WTC11 (cell line): ENCODE results near the gene STAG2. TPM values are rescaled to one million over a fixed set of nuclear protein-coding genes. Genes with fewer than 3 reads are reported as not detected.
"Not testable (repeated sequence)": the region's sequence is repeated elsewhere in the genome, so short reads cannot be mapped to it uniquely, and the experiment has no call there.

Source experiments
- ATAC-seq: fragments of 200-7000 bp; cut with Tn5 transposase; 2 replicates; pipeline ENCODE4 v1.10.0; 2021; ENCODE audit warnings: mild to moderate bottlenecking, moderate library complexity
- CTCF ChIA-PET: fragments of 300-600 bp; sonication (Branson Sonifier 250); formaldehyde crosslinking; loops from one replicate; lab custom pipeline; 2021; ENCODE audit warnings: antibody characterized with exemption; lab: Charles Lee
- POLR2A ChIA-PET: fragments of 350-600 bp; sonication (Branson Sonifier 250); formaldehyde crosslinking; loops from one replicate; lab custom pipeline; 2021; ENCODE audit warnings: antibody characterized with exemption; lab: Charles Lee
- DNase-seq: peaks from one replicate; pipeline ENCODE4 v3.0.0; 2021; ENCODE audit warnings: low spot score
- H3K27ac Mint-ChIP-seq: 2 replicates; pipeline ENCODE4 v1.8.0; 2021; ENCODE audit warnings: mixed read lengths
- H3K27me3 Mint-ChIP-seq: 2 replicates; pipeline ENCODE4 v1.8.0; 2021; ENCODE audit warnings: low read depth, mild to moderate bottlenecking, moderate library complexity, mixed read lengths
- H3K36me3 Mint-ChIP-seq: 2 replicates; pipeline ENCODE4 v1.8.0; 2021; ENCODE audit warnings: mixed read lengths
- H3K4me1 Mint-ChIP-seq: 2 replicates; pipeline ENCODE4 v1.8.0; 2022; ENCODE audit warnings: mixed read lengths
- H3K4me3 Mint-ChIP-seq: 2 replicates; pipeline ENCODE4 v1.8.0; 2021; ENCODE audit warnings: mild to moderate bottlenecking, moderate library complexity, mixed read lengths
- H3K9me3 Mint-ChIP-seq: 2 replicates; pipeline ENCODE4 v1.8.0; 2021; ENCODE audit warnings: mixed read lengths
- CREB1 ChIP-seq: sonication (generic); formaldehyde crosslinking; IDR thresholded peaks from 2 replicates; pipeline ENCODE4 v1.8.0; 2023; ENCODE audit warnings: mild to moderate bottlenecking, missing genetic modification reagents
- FOXP1 ChIP-seq: sonication (generic); formaldehyde crosslinking; IDR thresholded peaks from 2 replicates; pipeline ENCODE4 v1.8.0; 2022; ENCODE audit warnings: missing genetic modification reagents, mild to moderate bottlenecking, moderate library complexity, borderline replicate concordance
- GTF2I ChIP-seq: fragments of 250-450 bp; sonication (Bioruptor Pico); conservative IDR thresholded peaks from 2 replicates; pipeline ENCODE4 v1.4.0; 2021; ENCODE audit warnings: mild to moderate bottlenecking
- HMGA2 ChIP-seq: fragments of 250-450 bp; sonication (Bioruptor Pico); IDR thresholded peaks from 2 replicates; pipeline ENCODE4 v1.4.0; 2021; ENCODE audit warnings: mild to moderate bottlenecking, moderate library complexity
- KAT7 ChIP-seq: sonication (generic); formaldehyde crosslinking; IDR thresholded peaks from 2 replicates; pipeline ENCODE4 v1.8.1; 2023; ENCODE audit warnings: missing genetic modification reagents, mild to moderate bottlenecking, borderline replicate concordance
- NFE2L1 ChIP-seq: sonication (generic); formaldehyde crosslinking; IDR thresholded peaks from 2 replicates; pipeline ENCODE4 v1.8.1; 2023; ENCODE audit warnings: missing genetic modification reagents
- NFYB ChIP-seq: sonication (generic); formaldehyde crosslinking; conservative IDR thresholded peaks from 2 replicates; pipeline ENCODE4 v1.8.0; 2022; ENCODE audit warnings: low read depth, missing genetic modification reagents
- SMAD3 ChIP-seq: sonication (generic); formaldehyde crosslinking; IDR thresholded peaks from 2 replicates; pipeline ENCODE4 v1.8.0; 2022; ENCODE audit warnings: missing genetic modification reagents, mild to moderate bottlenecking, borderline replicate concordance
- SMAD4 ChIP-seq: sonication (generic); formaldehyde crosslinking; IDR thresholded peaks from 2 replicates; pipeline ENCODE4 v1.8.0; 2022; ENCODE audit warnings: mild to moderate bottlenecking, missing genetic modification reagents
- TEAD4 ChIP-seq: sonication (generic); formaldehyde crosslinking; IDR thresholded peaks from 2 replicates; pipeline ENCODE4 v1.8.0; 2022; ENCODE audit warnings: mild to moderate bottlenecking, missing genetic modification reagents
- total RNA-seq: library from RNA; stranded (reverse); gene quantifications from 3 replicates; pipeline ENCODE4 v1.2.3, GENCODE V29; 2021
- TF ChIP-seq, protein P1 (sequence below): sonication (generic); formaldehyde crosslinking; IDR thresholded peaks from 2 replicates; pipeline ENCODE4 v1.8.0; 2022; ENCODE audit warnings: mild to moderate bottlenecking, missing genetic modification reagents
- TF ChIP-seq, protein P2 (sequence below): sonication (generic); formaldehyde crosslinking; conservative IDR thresholded peaks from 2 replicates; pipeline ENCODE4 v1.8.1; 2022; ENCODE audit warnings: mild to moderate bottlenecking, missing genetic modification reagents
- TF ChIP-seq, protein P3 (sequence below): sonication (generic); formaldehyde crosslinking; IDR thresholded peaks from 2 replicates; pipeline ENCODE4 v1.8.0; 2023; ENCODE audit warnings: mild to moderate bottlenecking, missing genetic modification reagents
- TF ChIP-seq, protein P4 (sequence below): sonication (generic); formaldehyde crosslinking; conservative IDR thresholded peaks from 2 replicates; pipeline ENCODE4 v1.8.1; 2023; ENCODE audit warnings: mild to moderate bottlenecking, low read depth, missing genetic modification reagents, moderate library complexity
- TF ChIP-seq, protein P5 (sequence below): sonication (generic); formaldehyde crosslinking; IDR thresholded peaks from 2 replicates; pipeline ENCODE4 v1.8.0; 2022; ENCODE audit warnings: mild to moderate bottlenecking, missing genetic modification reagents

Gene STAG2
- total RNA-seq, 1 experiment from 2014 or later, result 70.5 TPM

DNA sequence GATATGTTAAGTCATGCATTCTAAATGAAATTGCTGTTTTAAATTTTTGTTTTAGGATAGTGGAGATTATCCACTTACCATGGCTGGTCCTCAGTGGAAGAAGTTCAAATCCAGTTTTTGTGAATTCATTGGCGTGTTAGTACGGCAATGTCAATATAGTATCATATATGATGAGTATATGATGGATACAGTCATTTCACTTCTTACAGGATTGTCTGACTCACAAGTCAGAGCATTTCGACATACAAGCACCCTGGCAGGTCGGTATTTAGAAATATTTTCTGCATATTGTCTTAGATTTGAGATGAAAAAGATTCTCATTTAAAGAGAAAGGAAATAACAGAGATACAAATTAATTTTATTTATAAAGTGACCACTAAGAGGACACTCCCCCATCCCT, 83.6 kb downstream of the STAG2 start:
- Mint-ChIP-seq H3K9me3 (no peaks in the 10 kb centered on the region), H3K4me3 (no peak overlapping the region), H3K36me3 (peaks cover 19% of the 10 kb centered on the region), H3K27ac (no peak overlapping the region), H3K27me3 (no peaks in the 10 kb centered on the region), H3K4me1 (peaks cover 3% of the 10 kb centered on the region; the same call in 1 of the 2 replicates)
- no peak for ATAC-seq
- CTCF ChIA-PET, result no interaction called here
- POLR2A ChIA-PET, result no interaction called here
- DNase-seq, result no peak
- no peak for TF ChIP-seq CREB1

DNA sequence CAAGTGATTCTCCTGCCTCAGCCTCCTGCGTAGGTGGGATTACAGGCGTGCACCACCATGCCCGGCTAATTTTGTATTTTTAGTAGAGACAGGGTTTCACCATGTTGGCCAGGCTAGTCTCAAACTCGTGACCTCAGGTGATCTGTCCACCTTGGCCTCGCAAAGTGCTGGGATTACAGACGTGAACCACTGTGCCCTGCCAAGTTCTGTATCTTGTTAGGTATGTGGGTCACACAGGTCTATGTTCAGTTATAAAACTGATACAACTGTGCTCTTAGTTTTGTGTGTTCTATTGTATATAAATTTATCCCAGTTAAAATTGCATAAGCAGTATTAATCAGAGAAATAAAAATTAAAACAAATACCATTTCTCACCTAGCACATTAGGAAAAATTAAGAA, 122.9 kb downstream of the STAG2 start:
- H3K4me1 Mint-ChIP-seq, DNase-seq, H3K27me3 Mint-ChIP-seq, ATAC-seq, POLR2A ChIA-PET, H3K4me3 Mint-ChIP-seq, CTCF ChIA-PET, H3K27ac Mint-ChIP-seq, H3K9me3 Mint-ChIP-seq: not testable (repeated sequence)
- H3K36me3 Mint-ChIP-seq, result peaks cover 53% of the 10 kb centered on the region

DNA sequence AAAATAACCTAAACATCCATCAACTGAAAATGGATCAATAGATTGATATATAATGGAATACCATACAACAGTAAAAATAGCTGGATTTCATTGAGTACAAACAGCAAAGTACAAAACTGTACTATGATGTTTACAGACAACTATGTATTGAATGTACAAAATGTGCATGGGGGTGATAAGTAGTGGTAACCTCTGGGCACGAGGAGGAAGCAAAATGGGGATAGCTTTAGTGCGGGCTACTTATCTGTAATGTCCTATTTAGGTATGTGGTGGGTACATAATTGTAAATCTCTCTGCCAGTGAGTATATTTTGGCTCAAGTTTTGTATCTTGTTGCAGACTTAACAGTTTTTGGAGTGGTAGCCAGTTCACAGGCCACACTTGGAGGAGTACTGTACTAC, 123.6 kb downstream of the STAG2 start:
- TF ChIP-seq, protein P1, sequence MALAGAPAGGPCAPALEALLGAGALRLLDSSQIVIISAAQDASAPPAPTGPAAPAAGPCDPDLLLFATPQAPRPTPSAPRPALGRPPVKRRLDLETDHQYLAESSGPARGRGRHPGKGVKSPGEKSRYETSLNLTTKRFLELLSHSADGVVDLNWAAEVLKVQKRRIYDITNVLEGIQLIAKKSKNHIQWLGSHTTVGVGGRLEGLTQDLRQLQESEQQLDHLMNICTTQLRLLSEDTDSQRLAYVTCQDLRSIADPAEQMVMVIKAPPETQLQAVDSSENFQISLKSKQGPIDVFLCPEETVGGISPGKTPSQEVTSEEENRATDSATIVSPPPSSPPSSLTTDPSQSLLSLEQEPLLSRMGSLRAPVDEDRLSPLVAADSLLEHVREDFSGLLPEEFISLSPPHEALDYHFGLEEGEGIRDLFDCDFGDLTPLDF (CRISPR knock-in tag), result no peak
- no peak for TF ChIP-seq TEAD4 (CRISPR knock-in tag)
- no peak for TF ChIP-seq KAT7 (CRISPR knock-in tag)
- no peak for TF ChIP-seq NFE2L1 (CRISPR knock-in tag)
- TF ChIP-seq, protein P2, sequence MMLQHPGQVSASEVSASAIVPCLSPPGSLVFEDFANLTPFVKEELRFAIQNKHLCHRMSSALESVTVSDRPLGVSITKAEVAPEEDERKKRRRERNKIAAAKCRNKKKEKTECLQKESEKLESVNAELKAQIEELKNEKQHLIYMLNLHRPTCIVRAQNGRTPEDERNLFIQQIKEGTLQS (CRISPR knock-in tag), result no peak
- TF ChIP-seq, protein P3, sequence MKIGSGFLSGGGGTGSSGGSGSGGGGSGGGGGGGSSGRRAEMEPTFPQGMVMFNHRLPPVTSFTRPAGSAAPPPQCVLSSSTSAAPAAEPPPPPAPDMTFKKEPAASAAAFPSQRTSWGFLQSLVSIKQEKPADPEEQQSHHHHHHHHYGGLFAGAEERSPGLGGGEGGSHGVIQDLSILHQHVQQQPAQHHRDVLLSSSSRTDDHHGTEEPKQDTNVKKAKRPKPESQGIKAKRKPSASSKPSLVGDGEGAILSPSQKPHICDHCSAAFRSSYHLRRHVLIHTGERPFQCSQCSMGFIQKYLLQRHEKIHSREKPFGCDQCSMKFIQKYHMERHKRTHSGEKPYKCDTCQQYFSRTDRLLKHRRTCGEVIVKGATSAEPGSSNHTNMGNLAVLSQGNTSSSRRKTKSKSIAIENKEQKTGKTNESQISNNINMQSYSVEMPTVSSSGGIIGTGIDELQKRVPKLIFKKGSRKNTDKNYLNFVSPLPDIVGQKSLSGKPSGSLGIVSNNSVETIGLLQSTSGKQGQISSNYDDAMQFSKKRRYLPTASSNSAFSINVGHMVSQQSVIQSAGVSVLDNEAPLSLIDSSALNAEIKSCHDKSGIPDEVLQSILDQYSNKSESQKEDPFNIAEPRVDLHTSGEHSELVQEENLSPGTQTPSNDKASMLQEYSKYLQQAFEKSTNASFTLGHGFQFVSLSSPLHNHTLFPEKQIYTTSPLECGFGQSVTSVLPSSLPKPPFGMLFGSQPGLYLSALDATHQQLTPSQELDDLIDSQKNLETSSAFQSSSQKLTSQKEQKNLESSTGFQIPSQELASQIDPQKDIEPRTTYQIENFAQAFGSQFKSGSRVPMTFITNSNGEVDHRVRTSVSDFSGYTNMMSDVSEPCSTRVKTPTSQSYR (CRISPR knock-in tag), result no peak
- TF ChIP-seq, protein P4, sequence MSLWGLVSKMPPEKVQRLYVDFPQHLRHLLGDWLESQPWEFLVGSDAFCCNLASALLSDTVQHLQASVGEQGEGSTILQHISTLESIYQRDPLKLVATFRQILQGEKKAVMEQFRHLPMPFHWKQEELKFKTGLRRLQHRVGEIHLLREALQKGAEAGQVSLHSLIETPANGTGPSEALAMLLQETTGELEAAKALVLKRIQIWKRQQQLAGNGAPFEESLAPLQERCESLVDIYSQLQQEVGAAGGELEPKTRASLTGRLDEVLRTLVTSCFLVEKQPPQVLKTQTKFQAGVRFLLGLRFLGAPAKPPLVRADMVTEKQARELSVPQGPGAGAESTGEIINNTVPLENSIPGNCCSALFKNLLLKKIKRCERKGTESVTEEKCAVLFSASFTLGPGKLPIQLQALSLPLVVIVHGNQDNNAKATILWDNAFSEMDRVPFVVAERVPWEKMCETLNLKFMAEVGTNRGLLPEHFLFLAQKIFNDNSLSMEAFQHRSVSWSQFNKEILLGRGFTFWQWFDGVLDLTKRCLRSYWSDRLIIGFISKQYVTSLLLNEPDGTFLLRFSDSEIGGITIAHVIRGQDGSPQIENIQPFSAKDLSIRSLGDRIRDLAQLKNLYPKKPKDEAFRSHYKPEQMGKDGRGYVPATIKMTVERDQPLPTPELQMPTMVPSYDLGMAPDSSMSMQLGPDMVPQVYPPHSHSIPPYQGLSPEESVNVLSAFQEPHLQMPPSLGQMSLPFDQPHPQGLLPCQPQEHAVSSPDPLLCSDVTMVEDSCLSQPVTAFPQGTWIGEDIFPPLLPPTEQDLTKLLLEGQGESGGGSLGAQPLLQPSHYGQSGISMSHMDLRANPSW (CRISPR knock-in tag), result no peak
- TF ChIP-seq FOXP1 (CRISPR knock-in tag), result no peak
- TF ChIP-seq SMAD4 (CRISPR knock-in tag), result no peak
- TF ChIP-seq, protein P5, sequence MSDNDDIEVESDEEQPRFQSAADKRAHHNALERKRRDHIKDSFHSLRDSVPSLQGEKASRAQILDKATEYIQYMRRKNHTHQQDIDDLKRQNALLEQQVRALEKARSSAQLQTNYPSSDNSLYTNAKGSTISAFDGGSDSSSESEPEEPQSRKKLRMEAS (CRISPR knock-in tag), result no peak
- no peak for TF ChIP-seq GTF2I (CRISPR knock-in tag)
- TF ChIP-seq HMGA2 (CRISPR knock-in tag), result no peak
- TF ChIP-seq NFYB (CRISPR knock-in tag), result no peak
- TF ChIP-seq SMAD3 (CRISPR knock-in tag), result no peak
- Mint-ChIP-seq H3K4me1 (no peaks in the 10 kb centered on the region), H3K27ac (no peak overlapping the region), H3K27me3 (no peaks in the 10 kb centered on the region), H3K9me3 (no peaks in the 10 kb centered on the region), H3K36me3 (peaks cover 51% of the 10 kb centered on the region), H3K4me3 (no peak overlapping the region)
- ChIA-PET POLR2A (no interaction called here), CTCF (no interaction called here)
- no peak for ATAC-seq
- no peak for DNase-seq
